GM12891 (cell line): ENCODE data around the gene ZNF396.

Source experiments
- POU2F2 ChIP-seq: IDR thresholded peaks from 2 replicates; pipeline ENCODE4 v1.6.1; 2011; ENCODE audit warnings: low read depth, mild to moderate bottlenecking, control low read depth, low read length, moderate library complexity
- TAF1 ChIP-seq: IDR thresholded peaks from 2 replicates; pipeline ENCODE4 v1.6.1; 2011; ENCODE audit warnings: low read depth, low read length, control low read depth

GRCh38 chr18:35335866-35336265 lies 41.3 kb downstream of the ZNF396 start:
- TF ChIP-seq TAF1, result no peak
- TF ChIP-seq POU2F2, result no peak
